A549 (cell line): ENCODE results near the gene DPYD. TPM values are rescaled to one million over a fixed set of nuclear protein-coding genes. Genes with fewer than 3 reads are reported as not detected.

Experiments
- ATAC-seq, 2 experiments: fragments of 200-7000 bp in 1 of 2; fragments of >200 bp in 1 of 2; cut with Nextera tagmentation in 1 of 2; cut with Tn5 transposase in 1 of 2; 3 replicates each; pipeline versions ENCODE4 v1.8.0 to v1.9.1; 2018 to 2020; ENCODE audit warnings: mild to moderate bottlenecking in 1 of 2, moderate library complexity in 1 of 2
- CTCF ChIA-PET: fragments of 300-600 bp; sonication (Branson Sonifier 250); formaldehyde crosslinking; extraction: SDS; loops from one replicate; lab custom pipeline; 2021; ENCODE audit warnings: antibody characterized with exemption, inconsistent platforms; lab: Yijun Ruan, JAX
- POLR2A ChIA-PET: fragments of 350-600 bp; formaldehyde crosslinking; extraction: SDS; loops from one replicate; lab custom pipeline; 2021; ENCODE audit warnings: antibody characterized with exemption, inconsistent platforms; lab: Yijun Ruan, JAX
- DNase-seq, 2 experiments: peaks; one replicate each; pipeline versions ENCODE4 v3.0.0 to v3.0.0-alpha.2; 2011 to 2016; ENCODE audit warnings: low read depth in 1 of 2, low spot score in 1 of 2
- FAIRE-seq: peaks from 2 replicates; lab custom pipeline; 2011; peaks lifted over from hg19 to GRCh38; lab: Jason Lieb, UNC
- H3K27ac ChIP-seq, 2 experiments: fragments of >200 bp; sonication (Bioruptor Twin); formaldehyde crosslinking; 3 replicates each; pipeline ENCODE4 v1.5.1; 2016 to 2017
- H3K4me1 ChIP-seq: fragments of >200 bp; sonication (Bioruptor Twin); formaldehyde crosslinking; 3 replicates; pipeline ENCODE4 v1.6.1; 2016
- H3K4me2 ChIP-seq: fragments of >200 bp; sonication (Bioruptor Twin); formaldehyde crosslinking; 3 replicates; pipeline ENCODE4 v1.6.1; 2016
- H3K4me3 ChIP-seq: fragments of >200 bp; sonication (Bioruptor Twin); formaldehyde crosslinking; 3 replicates; pipeline ENCODE4 v1.5.1; 2016
- H3K9me3 ChIP-seq: fragments of >200 bp; sonication (Bioruptor Twin); formaldehyde crosslinking; 3 replicates; pipeline ENCODE4 v1.6.1; 2016
- BHLHE40 ChIP-seq: IDR thresholded peaks from 2 replicates; pipeline ENCODE4 v1.6.1; 2012; ENCODE audit warnings: low read depth, low read length, inconsistent platforms
- CHD4 ChIP-seq: fragments of 200-600 bp; sonication (generic); IDR thresholded peaks from 2 replicates; pipeline ENCODE4 v1.6.1; 2016; ENCODE audit warnings: antibody characterized with exemption, mild to moderate bottlenecking, borderline replicate concordance
- EHF ChIP-seq: fragments of 250-450 bp; sonication (Bioruptor Pico); IDR thresholded peaks from 2 replicates; pipeline ENCODE4 v1.5.0; 2020; ENCODE audit warnings: mild to moderate bottlenecking
- FOSL2 ChIP-seq, 2 experiments: fragments of 450-650 bp in 1 of 2; fragments of >200 bp in 1 of 2; sonication (Bioruptor Twin) in 1 of 2; formaldehyde crosslinking; IDR thresholded peaks; 2 replicates each; pipeline versions ENCODE4 v1.5.0 to v1.6.1; 2016 to 2020; ENCODE audit warnings: mild to moderate bottlenecking in 1 of 2, moderate library complexity in 1 of 2
- GATA3 ChIP-seq: IDR thresholded peaks from 2 replicates; pipeline ENCODE4 v1.6.1; 2012; ENCODE audit warnings: borderline replicate concordance
- HOXB13 ChIP-seq: fragments of 250-450 bp; sonication (Bioruptor Pico); IDR thresholded peaks from 2 replicates; pipeline ENCODE4 v1.5.0; 2020; ENCODE audit warnings: low read depth, mild to moderate bottlenecking, moderate library complexity
- KDM5A ChIP-seq: fragments of 200-600 bp; sonication (generic); IDR thresholded peaks from 2 replicates; pipeline ENCODE4 v1.6.1; 2016; ENCODE audit warnings: antibody characterized with exemption, mild to moderate bottlenecking
- NPAS2 ChIP-seq: fragments of 250-450 bp; sonication (Bioruptor Pico); IDR thresholded peaks from 2 replicates; pipeline ENCODE4 v1.8.0; 2022; ENCODE audit warnings: mild to moderate bottlenecking, moderate library complexity, borderline replicate concordance
- NR3C1 ChIP-seq: fragments of >200 bp; sonication (Bioruptor Twin); formaldehyde crosslinking; IDR thresholded peaks from 3 replicates; pipeline ENCODE4 v1.6.1; 2017
- PHF8 ChIP-seq: fragments of 200-600 bp; sonication (generic); IDR thresholded peaks from 2 replicates; pipeline ENCODE4 v1.6.1; 2016; ENCODE audit warnings: low read depth, mild to moderate bottlenecking, antibody characterized with exemption, moderate library complexity, borderline replicate concordance
- RAD21 ChIP-seq, 2 experiments: fragments of >200 bp in 1 of 2; sonication (Bioruptor Twin) in 1 of 2; formaldehyde crosslinking in 1 of 2; IDR thresholded peaks in 1 of 2; conservative IDR thresholded peaks in 1 of 2; 2 replicates in 1 of 2; 3 replicates in 1 of 2; pipeline ENCODE4 v1.6.1; 2012 to 2018; ENCODE audit warnings: inconsistent platforms in 1 of 2
- SREBF2 ChIP-seq: fragments of 450-650 bp; IDR thresholded peaks from 2 replicates; pipeline ENCODE4 v1.6.1; 2014; ENCODE audit warnings: mild to moderate bottlenecking, moderate library complexity
- TFCP2L1 ChIP-seq: fragments of 250-450 bp; sonication (Bioruptor Pico); IDR thresholded peaks from 2 replicates; pipeline ENCODE4 v1.5.0; 2021; ENCODE audit warnings: mild to moderate bottlenecking
- ZFP36 ChIP-seq: fragments of 450-650 bp; IDR thresholded peaks from 2 replicates; pipeline ENCODE4 v1.6.1; 2014; ENCODE audit warnings: borderline replicate concordance; ENCODE audit not compliant: partially characterized antibody
- WGBS: methylation state at CpG from one replicate; pipeline ENCODE4 v1.1.6; 2017; ENCODE audit errors: missing lambda C conversion rate; 5-methylcytosine and 5-hydroxymethylcytosine counted together
- polyA plus RNA-seq, 4 experiments: library from polyadenylated mRNA; depleted of rRNA in 3 of 4; stranded (reverse); fragments of >200 nt; fragmentation: RNase III in 1 of 4; extraction: RNeasy Plus Mini Kit Qiagen cat#74134 plus additional on column Dnase treatment in 1 of 4; gene quantifications; 2 replicates in 3 of 4; 3 replicates in 1 of 4; pipeline ENCODE4 v1.2.3, GENCODE V29; 2011 to 2017
- TF ChIP-seq, protein P1 (sequence below): fragments of 200-600 bp; sonication (generic); IDR thresholded peaks from 2 replicates; pipeline ENCODE4 v1.6.1; 2016; ENCODE audit warnings: antibody characterized with exemption, mild to moderate bottlenecking, moderate library complexity
- TF ChIP-seq, protein P2 (sequence below): fragments of >200 bp; sonication (Bioruptor Twin); formaldehyde crosslinking; IDR thresholded peaks from 2 replicates; pipeline ENCODE4 v1.6.1; 2016
- TF ChIP-seq, protein P3 (sequence below): fragments of 250-450 bp; sonication (Bioruptor Pico); IDR thresholded peaks from 2 replicates; pipeline ENCODE4 v1.5.0; 2021; ENCODE audit warnings: mild to moderate bottlenecking, moderate library complexity, borderline replicate concordance
- TF ChIP-seq, protein P4 (sequence below): IDR thresholded peaks from 2 replicates; pipeline ENCODE4 v1.6.1; 2012; ENCODE audit warnings: low read depth, borderline replicate concordance
- TF ChIP-seq, protein P5 (sequence below): fragments of 450-650 bp; IDR thresholded peaks from 2 replicates; pipeline ENCODE4 v1.6.1; 2014; ENCODE audit warnings: antibody characterized with exemption
- TF ChIP-seq, protein P6 (sequence below): fragments of 150-350 bp; IDR thresholded peaks from 2 replicates; pipeline ENCODE4 v1.6.1; 2014; ENCODE audit warnings: low read depth, mild to moderate bottlenecking, low read length
- TF ChIP-seq, protein P7 (sequence below): fragments of >200 bp; sonication (Bioruptor Twin); formaldehyde crosslinking; IDR thresholded peaks from 3 replicates; pipeline ENCODE4 v1.5.1; 2016

Gene DPYD
- polyA plus RNA-seq, 2 of the 4 experiments (the other 2 are of a cell fraction): 5.9 to 7.5 TPM

DNA sequence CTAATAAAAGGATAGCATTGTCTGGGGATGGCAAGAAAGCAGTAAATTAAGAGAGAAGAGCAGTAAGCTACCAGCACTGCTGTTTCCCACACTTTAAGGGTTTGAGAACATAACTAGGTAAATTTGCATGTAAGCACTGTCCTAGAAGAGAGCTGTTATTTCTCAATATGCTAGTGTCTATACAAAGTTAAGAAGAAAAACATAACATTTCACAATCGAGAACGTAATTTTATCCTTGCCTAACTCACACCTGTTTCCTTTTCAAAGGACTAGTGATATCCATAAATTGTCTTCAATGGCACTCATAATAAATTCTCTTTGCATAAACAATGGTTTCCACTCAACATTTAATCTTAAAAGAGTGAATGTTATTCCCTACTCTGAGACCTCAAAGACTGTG is 623.2 kb downstream of the DPYD start:
- no peak for FAIRE-seq

DNA sequence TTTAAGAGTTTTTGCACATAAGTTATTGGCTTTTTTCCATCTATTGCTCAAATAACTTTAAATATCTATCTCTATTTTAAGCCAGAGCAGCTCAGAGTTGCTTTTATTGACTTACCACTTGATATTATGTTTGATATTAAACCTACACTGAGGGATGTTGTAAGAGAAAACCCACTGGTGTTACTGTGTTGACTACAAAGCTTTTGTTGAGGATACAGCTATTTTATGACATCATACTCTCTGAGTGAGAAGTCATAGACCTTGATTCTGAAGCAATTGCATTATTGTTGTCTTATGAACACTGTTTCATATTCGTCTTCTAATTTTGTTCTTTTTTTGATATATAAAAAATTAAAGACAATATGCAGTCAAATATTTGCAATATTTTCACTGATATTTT is 638.9 kb downstream of the DPYD start:
- Histone ChIP-seq H3K9me3 (0 out of 3 replicates have a peak, but pooled peaks cover 2% of the 10 kb centered on the region), H3K4me2 (no peak overlapping the region), H3K27ac (no peak overlapping the region), H3K4me1 (peaks cover 16% of the 10 kb centered on the region), H3K4me3 (no peak overlapping the region)
- FAIRE-seq: no peak
- ATAC-seq: no peak
- no peak for TF ChIP-seq FOSL2 (IDR thresholded peaks at IDR 0.05)
- no peak for TF ChIP-seq FOSL2 (CRISPR knock-in tag; IDR thresholded peaks at IDR 0.05)
- TF ChIP-seq, protein P1, sequence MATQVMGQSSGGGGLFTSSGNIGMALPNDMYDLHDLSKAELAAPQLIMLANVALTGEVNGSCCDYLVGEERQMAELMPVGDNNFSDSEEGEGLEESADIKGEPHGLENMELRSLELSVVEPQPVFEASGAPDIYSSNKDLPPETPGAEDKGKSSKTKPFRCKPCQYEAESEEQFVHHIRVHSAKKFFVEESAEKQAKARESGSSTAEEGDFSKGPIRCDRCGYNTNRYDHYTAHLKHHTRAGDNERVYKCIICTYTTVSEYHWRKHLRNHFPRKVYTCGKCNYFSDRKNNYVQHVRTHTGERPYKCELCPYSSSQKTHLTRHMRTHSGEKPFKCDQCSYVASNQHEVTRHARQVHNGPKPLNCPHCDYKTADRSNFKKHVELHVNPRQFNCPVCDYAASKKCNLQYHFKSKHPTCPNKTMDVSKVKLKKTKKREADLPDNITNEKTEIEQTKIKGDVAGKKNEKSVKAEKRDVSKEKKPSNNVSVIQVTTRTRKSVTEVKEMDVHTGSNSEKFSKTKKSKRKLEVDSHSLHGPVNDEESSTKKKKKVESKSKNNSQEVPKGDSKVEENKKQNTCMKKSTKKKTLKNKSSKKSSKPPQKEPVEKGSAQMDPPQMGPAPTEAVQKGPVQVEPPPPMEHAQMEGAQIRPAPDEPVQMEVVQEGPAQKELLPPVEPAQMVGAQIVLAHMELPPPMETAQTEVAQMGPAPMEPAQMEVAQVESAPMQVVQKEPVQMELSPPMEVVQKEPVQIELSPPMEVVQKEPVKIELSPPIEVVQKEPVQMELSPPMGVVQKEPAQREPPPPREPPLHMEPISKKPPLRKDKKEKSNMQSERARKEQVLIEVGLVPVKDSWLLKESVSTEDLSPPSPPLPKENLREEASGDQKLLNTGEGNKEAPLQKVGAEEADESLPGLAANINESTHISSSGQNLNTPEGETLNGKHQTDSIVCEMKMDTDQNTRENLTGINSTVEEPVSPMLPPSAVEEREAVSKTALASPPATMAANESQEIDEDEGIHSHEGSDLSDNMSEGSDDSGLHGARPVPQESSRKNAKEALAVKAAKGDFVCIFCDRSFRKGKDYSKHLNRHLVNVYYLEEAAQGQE: no peak
- TF ChIP-seq, protein P2, sequence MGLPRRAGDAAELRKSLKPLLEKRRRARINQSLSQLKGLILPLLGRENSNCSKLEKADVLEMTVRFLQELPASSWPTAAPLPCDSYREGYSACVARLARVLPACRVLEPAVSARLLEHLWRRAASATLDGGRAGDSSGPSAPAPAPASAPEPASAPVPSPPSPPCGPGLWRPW: no peak
- no peak for TF ChIP-seq RAD21 (conservative IDR thresholded peaks at IDR 0.05 in 1 of 2, IDR thresholded peaks at IDR 0.05 in 1 of 2)
- TF ChIP-seq, protein P3, sequence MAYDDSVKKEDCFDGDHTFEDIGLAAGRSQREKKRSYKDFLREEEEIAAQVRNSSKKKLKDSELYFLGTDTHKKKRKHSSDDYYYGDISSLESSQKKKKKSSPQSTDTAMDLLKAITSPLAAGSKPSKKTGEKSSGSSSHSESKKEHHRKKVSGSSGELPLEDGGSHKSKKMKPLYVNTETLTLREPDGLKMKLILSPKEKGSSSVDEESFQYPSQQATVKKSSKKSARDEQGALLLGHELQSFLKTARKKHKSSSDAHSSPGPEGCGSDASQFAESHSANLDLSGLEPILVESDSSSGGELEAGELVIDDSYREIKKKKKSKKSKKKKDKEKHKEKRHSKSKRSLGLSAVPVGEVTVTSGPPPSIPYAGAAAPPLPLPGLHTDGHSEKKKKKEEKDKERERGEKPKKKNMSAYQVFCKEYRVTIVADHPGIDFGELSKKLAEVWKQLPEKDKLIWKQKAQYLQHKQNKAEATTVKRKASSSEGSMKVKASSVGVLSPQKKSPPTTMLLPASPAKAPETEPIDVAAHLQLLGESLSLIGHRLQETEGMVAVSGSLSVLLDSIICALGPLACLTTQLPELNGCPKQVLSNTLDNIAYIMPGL (CRISPR knock-in tag): no peak
- TF ChIP-seq SREBF2: no peak
- no peak for TF ChIP-seq BHLHE40
- TF ChIP-seq, protein P4, sequence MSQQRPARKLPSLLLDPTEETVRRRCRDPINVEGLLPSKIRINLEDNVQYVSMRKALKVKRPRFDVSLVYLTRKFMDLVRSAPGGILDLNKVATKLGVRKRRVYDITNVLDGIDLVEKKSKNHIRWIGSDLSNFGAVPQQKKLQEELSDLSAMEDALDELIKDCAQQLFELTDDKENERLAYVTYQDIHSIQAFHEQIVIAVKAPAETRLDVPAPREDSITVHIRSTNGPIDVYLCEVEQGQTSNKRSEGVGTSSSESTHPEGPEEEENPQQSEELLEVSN: no peak
- no peak for TF ChIP-seq EHF
- no peak for TF ChIP-seq GATA3
- TF ChIP-seq TFCP2L1 (CRISPR knock-in tag): no peak
- TF ChIP-seq, protein P5, sequence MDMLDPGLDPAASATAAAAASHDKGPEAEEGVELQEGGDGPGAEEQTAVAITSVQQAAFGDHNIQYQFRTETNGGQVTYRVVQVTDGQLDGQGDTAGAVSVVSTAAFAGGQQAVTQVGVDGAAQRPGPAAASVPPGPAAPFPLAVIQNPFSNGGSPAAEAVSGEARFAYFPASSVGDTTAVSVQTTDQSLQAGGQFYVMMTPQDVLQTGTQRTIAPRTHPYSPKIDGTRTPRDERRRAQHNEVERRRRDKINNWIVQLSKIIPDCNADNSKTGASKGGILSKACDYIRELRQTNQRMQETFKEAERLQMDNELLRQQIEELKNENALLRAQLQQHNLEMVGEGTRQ: no peak
- 76% methylated on average over 1 of the region's 1 CpG for WGBS
- ChIA-PET POLR2A (interaction anchor here (0.6 kb wide), 1 partner anchor 134 kb away, joined by 3 read pairs; no protein-coding TSS in a partner anchor), CTCF (no interaction called here)
- no peak for DNase-seq

More for the DNA sequence above, 623.2 kb downstream of the DPYD start:
- WGBS: 81% methylated on average over 2 of the region's 2 CpGs
- no peaks in the 10 kb centered on the region for H3K9me3 ChIP-seq
- no peak overlapping the region for H3K4me3 ChIP-seq
- ChIA-PET POLR2A (no interaction called here), CTCF (no interaction called here)
- ATAC-seq (no peak), DNase-seq (no peak)
- no peaks in the 10 kb centered on the region for H3K4me1 ChIP-seq
- no peak overlapping the region for H3K27ac ChIP-seq
- no peak for TF ChIP-seq CHD4
- no peak for TF ChIP-seq HOXB13 (CRISPR knock-in tag)
- TF ChIP-seq KDM5A: no peak
- TF ChIP-seq, protein P6, sequence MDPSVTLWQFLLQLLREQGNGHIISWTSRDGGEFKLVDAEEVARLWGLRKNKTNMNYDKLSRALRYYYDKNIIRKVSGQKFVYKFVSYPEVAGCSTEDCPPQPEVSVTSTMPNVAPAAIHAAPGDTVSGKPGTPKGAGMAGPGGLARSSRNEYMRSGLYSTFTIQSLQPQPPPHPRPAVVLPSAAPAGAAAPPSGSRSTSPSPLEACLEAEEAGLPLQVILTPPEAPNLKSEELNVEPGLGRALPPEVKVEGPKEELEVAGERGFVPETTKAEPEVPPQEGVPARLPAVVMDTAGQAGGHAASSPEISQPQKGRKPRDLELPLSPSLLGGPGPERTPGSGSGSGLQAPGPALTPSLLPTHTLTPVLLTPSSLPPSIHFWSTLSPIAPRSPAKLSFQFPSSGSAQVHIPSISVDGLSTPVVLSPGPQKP: no peak
- no peak for TF ChIP-seq PHF8
- no peak for TF ChIP-seq ZFP36
- TF ChIP-seq, protein P7, sequence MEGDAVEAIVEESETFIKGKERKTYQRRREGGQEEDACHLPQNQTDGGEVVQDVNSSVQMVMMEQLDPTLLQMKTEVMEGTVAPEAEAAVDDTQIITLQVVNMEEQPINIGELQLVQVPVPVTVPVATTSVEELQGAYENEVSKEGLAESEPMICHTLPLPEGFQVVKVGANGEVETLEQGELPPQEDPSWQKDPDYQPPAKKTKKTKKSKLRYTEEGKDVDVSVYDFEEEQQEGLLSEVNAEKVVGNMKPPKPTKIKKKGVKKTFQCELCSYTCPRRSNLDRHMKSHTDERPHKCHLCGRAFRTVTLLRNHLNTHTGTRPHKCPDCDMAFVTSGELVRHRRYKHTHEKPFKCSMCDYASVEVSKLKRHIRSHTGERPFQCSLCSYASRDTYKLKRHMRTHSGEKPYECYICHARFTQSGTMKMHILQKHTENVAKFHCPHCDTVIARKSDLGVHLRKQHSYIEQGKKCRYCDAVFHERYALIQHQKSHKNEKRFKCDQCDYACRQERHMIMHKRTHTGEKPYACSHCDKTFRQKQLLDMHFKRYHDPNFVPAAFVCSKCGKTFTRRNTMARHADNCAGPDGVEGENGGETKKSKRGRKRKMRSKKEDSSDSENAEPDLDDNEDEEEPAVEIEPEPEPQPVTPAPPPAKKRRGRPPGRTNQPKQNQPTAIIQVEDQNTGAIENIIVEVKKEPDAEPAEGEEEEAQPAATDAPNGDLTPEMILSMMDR: no peak
- TF ChIP-seq NR3C1: no peak
- no peak for TF ChIP-seq RAD21 (conservative IDR thresholded peaks at IDR 0.05 in 1 of 2, IDR thresholded peaks at IDR 0.05 in 1 of 2)
- TF ChIP-seq NPAS2 (CRISPR knock-in tag): no peak
- no peak overlapping the region for H3K4me2 ChIP-seq
